GM12873 (cell line): ENCODE data around the gene SKIC2.

Experiments
- CTCF ChIP-seq: IDR thresholded peaks from 2 replicates; pipeline ENCODE4 v1.5.1; 2012; ENCODE audit warnings: low read depth, mild to moderate bottlenecking, moderate library complexity, low read length, control low read depth; ENCODE audit not compliant: insufficient read depth; ENCODE audit errors: missing control alignments

The SKIC2 gene

GRCh38 chr6:31922942-31923341 lies 36.0 kb upstream of the SKIC2 start:
- TF ChIP-seq CTCF: peak; percentile 39

- no peak for TF ChIP-seq CTCF
These were observed 31.6 kb upstream of the SKIC2 start, which contains the start of gene C2 for GRCh38 chr6:31927242-31927862. Gene C2, plus strand, starts transcription at chr6:31927717. Its CDS starts 36 bp downstream, at chr6:31927753.

GRCh38 chr6:31927863-31928671 lies 30.9 kb upstream of the SKIC2 start:
- TF ChIP-seq CTCF: no peak

GRCh38 chr6:31928672-31928939 lies 30.4 kb upstream of the SKIC2 start:
- no peak for TF ChIP-seq CTCF

GRCh38 chr6:31930962-31931361 lies 28.0 kb upstream of the SKIC2 start:
- no peak for TF ChIP-seq CTCF

- TF ChIP-seq CTCF: no peak
These were observed 25.4 kb upstream of the SKIC2 start for GRCh38 chr6:31933537-31933936.

- TF ChIP-seq CTCF: no peak
These were observed 24.0 kb upstream of the SKIC2 start for GRCh38 chr6:31935021-31935420.
